ENCODE data around the gene OSGIN1.

Gene OSGIN1

GRCh38 chr16:83973581-83974385 lies 20.7 kb downstream of the OSGIN1 start:
- DNase-seq, result no peak

- no peak for DNase-seq
These were observed 21.4 kb downstream of the OSGIN1 start for GRCh38 chr16:83974475-83974874.

- no peak for DNase-seq
These were observed 22.7 kb downstream of the OSGIN1 start for GRCh38 chr16:83975590-83976260.

- DNase-seq, result no peak
These were observed 24.2 kb downstream of the OSGIN1 start for GRCh38 chr16:83977056-83977815.

GRCh38 chr16:83978401-83978904 lies 25.4 kb downstream of the OSGIN1 start:
- no peak for DNase-seq

GRCh38 chr16:83979441-83979840 lies 26.4 kb downstream of the OSGIN1 start:
- no peak for DNase-seq

- no peak for DNase-seq
These were observed 27.8 kb downstream of the OSGIN1 start for GRCh38 chr16:83980794-83981193.

GRCh38 chr16:83981799-83982198 lies 28.8 kb downstream of the OSGIN1 start:
- no peak for DNase-seq

GRCh38 chr16:83983491-83983890 lies 30.5 kb downstream of the OSGIN1 start:
- DNase-seq, result no peak

GRCh38 chr16:83989300-83989699 lies 36.3 kb downstream of the OSGIN1 start:
- no peak for DNase-seq

- no peak for DNase-seq
These were observed 37.5 kb downstream of the OSGIN1 start for GRCh38 chr16:83990492-83990891.

- no peak for DNase-seq
These were observed 39.6 kb downstream of the OSGIN1 start for GRCh38 chr16:83992624-83993023.

GRCh38 chr16:83994087-83994486 lies 41.0 kb downstream of the OSGIN1 start:
- no peak for DNase-seq

- DNase-seq, result no peak
These were observed 41.7 kb downstream of the OSGIN1 start for GRCh38 chr16:83994703-83995102.

GRCh38 chr16:83995754-83996153 lies 42.7 kb downstream of the OSGIN1 start:
- DNase-seq, result peak; percentile 50

- no peak for DNase-seq
These were observed 43.6 kb downstream of the OSGIN1 start for GRCh38 chr16:83996481-83997252.

GRCh38 chr16:83998091-83998490 lies 45.1 kb downstream of the OSGIN1 start:
- no peak for DNase-seq

- DNase-seq, result no peak
These were observed 48.1 kb downstream of the OSGIN1 start for GRCh38 chr16:84000989-84001642.

- DNase-seq, result no peak
These were observed 48.7 kb downstream of the OSGIN1 start for GRCh38 chr16:84001726-84002125.

GRCh38 chr16:84003038-84003437 lies 50.0 kb downstream of the OSGIN1 start:
- DNase-seq, result no peak

- DNase-seq, result no peak
These were observed 51.4 kb downstream of the OSGIN1 start for GRCh38 chr16:84004442-84004841.

- DNase-seq, result no peak
These were observed 52.4 kb downstream of the OSGIN1 start for GRCh38 chr16:84005391-84005790.
